GM23338 (cell line): ENCODE results near the gene NGF. TPM values are rescaled to one million over a fixed set of nuclear protein-coding genes. Genes with fewer than 3 reads are reported as not detected.

ENCODE experiments used
- polyA plus RNA-seq: library from polyadenylated mRNA; unstranded; fragments of >200 nt; fragmentation: Nextera tagmentation; extraction: Ambion mirVana; gene quantifications from 2 replicates; pipeline ENCODE4 v1.2.1, GENCODE V29; 2016
- total RNA-seq: library from RNA; depleted of rRNA; stranded (reverse); fragments of >200 nt; shearing (Covaris generic); gene quantifications from 2 replicates; pipeline ENCODE4 v1.2.3, GENCODE V29; 2014; rRNA removed

NGF gene
- total and polyA plus RNA-seq, 2 experiments from 2014 or later, result 0.28 to 0.92 TPM

Other genes starting within 250 kb of the NGF start
- 11.8 and 15.0 TPM in 2 replicates for gene TSPAN2, start 248.7 kb downstream of the NGF start, total RNA-seq
- 9.4 and 11.2 TPM in 2 replicates for gene TSPAN2, start 248.7 kb downstream of the NGF start, polyA plus RNA-seq